Sigmoid colon (tissue), 7 donors: Measurements from ENCODE around the gene CERS6. TPM values are rescaled to one million over a fixed set of nuclear protein-coding genes. Genes with fewer than 3 reads are reported as not detected.

Experiments
- DNase-seq: peaks from one replicate; pipeline ENCODE4 v3.0.0-alpha.2; 2019
- H3K27ac ChIP-seq, 4 donors: fragments of 200-600 bp; sonication (generic); one replicate each; pipeline ENCODE4 v1.5.1; 2016 to 2019; ENCODE audit warnings: mild to moderate bottlenecking in 1 of 4
- H3K27me3 ChIP-seq, 3 donors: fragments of 200-600 bp; sonication (generic); one replicate each; pipeline ENCODE4 v1.5.1; 2019; ENCODE audit warnings: mild to moderate bottlenecking in 1 of 3
- H3K36me3 ChIP-seq, 4 donors: fragments of 200-600 bp; sonication (generic); one replicate each; pipeline ENCODE4 v1.5.1; 2016 to 2019
- H3K4me1 ChIP-seq, 4 donors: fragments of 200-600 bp; sonication (generic); one replicate each; pipeline ENCODE4 v1.5.1; 2017 to 2019
- H3K4me3 ChIP-seq, 4 donors: fragments of 200-600 bp; sonication (generic); one replicate each; pipeline ENCODE4 v1.5.1; 2017 to 2019; ENCODE audit warnings: mild to moderate bottlenecking in 2 of 4, moderate library complexity in 1 of 4
- H3K9me3 ChIP-seq, 4 donors: fragments of 200-600 bp in 3 of 4; sonication (generic) in 3 of 4; one replicate each; pipeline versions ENCODE4 v1.5.1 to v1.6.1; 2013 to 2019
- EP300 ChIP-seq, 4 donors: sonication (generic); formaldehyde crosslinking; IDR thresholded peaks; one replicate each; pipeline ENCODE4 v1.6.1; 2017; ENCODE audit warnings: antibody characterized with exemption in 4 of 4
- POLR2A ChIP-seq, 2 donors: fragments of 450-650 bp; IDR thresholded peaks; one replicate each; pipeline ENCODE4 v1.6.1; 2016; ENCODE audit warnings: antibody characterized with exemption in 2 of 2, mild to moderate bottlenecking in 2 of 2, moderate library complexity in 2 of 2
- POLR2AphosphoS5 ChIP-seq, 4 donors: sonication (generic); formaldehyde crosslinking; IDR thresholded peaks; one replicate each; pipeline ENCODE4 v1.6.1; 2017; ENCODE audit warnings: antibody characterized with exemption in 4 of 4
- WGBS, 2 donors: extraction: QIAGEN DNeasy Blood & Tissue Kit; methylation state at CpG; one replicate each; pipeline ENCODE4 v1.1.7; 2013; 5-methylcytosine and 5-hydroxymethylcytosine counted together
- intact Hi-C: fragments of 100-400 bp; cut with DNase I; formaldehyde crosslinking; loops from one replicate; pipeline ENCODE4 v1.15.1; 2023
- polyA plus RNA-seq, 3 donors: library from polyadenylated mRNA; stranded (reverse); fragments of 200-250 nt; gene quantifications; one replicate each; pipeline ENCODE4 v1.2.3, GENCODE V29; 2013
- total RNA-seq, 4 donors: library from RNA; depleted of rRNA; stranded (reverse); fragments of >200 nt; gene quantifications; one replicate each; pipeline ENCODE4 v1.1.0, GENCODE V29; 2016
- TF ChIP-seq, protein P1 (sequence below), 4 experiments: fragments of 450-650 bp in 3 of 4; fragments of 200-600 bp in 1 of 4; IDR thresholded peaks; one replicate each; pipeline ENCODE4 v1.5.1; 2016 to 2019; ENCODE audit warnings: antibody characterized with exemption in 4 of 4, mild to moderate bottlenecking in 3 of 4, moderate library complexity in 2 of 4
- donor health status: healthy with polysubstance abuse.
- donor health status: Bipolar disorder and iron deficiency.
- donor health status: healthy.

The CERS6 gene
- total and polyA plus RNA-seq, 7 donors, result 4.4 to 21.0 (median 11.2) TPM

DNA sequence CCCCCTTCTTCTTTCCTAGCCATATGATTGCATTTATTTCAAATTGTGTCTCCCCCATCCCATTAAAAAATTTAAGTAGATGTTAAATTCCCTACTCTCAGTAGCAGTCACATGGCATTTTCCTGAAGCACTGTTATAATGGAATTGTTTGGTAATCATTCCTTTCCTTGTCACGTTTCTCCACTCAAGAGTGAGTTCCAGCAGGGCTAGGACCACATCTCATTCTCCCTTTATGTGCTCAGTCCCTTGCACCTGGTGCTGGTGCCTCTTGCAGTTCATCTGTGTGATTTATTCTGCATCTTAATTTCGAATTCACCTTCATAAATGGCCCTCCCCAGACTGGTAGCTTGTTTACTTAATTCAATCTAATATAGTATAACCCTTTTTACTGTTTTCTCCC, 276.0 kb downstream of the CERS6 start:
- Histone ChIP-seq H3K36me3 (no peaks in the 10 kb centered on the region), H3K9me3 (no peaks in the 10 kb centered on the region), H3K27me3 (no peaks in the 10 kb centered on the region), H3K4me1 (no peaks in the 10 kb centered on the region), H3K27ac (no peak overlapping the region), H3K4me3 (no peak overlapping the region)
- DNase-seq, result no peak
- TF ChIP-seq, protein P1, sequence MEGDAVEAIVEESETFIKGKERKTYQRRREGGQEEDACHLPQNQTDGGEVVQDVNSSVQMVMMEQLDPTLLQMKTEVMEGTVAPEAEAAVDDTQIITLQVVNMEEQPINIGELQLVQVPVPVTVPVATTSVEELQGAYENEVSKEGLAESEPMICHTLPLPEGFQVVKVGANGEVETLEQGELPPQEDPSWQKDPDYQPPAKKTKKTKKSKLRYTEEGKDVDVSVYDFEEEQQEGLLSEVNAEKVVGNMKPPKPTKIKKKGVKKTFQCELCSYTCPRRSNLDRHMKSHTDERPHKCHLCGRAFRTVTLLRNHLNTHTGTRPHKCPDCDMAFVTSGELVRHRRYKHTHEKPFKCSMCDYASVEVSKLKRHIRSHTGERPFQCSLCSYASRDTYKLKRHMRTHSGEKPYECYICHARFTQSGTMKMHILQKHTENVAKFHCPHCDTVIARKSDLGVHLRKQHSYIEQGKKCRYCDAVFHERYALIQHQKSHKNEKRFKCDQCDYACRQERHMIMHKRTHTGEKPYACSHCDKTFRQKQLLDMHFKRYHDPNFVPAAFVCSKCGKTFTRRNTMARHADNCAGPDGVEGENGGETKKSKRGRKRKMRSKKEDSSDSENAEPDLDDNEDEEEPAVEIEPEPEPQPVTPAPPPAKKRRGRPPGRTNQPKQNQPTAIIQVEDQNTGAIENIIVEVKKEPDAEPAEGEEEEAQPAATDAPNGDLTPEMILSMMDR (IDR thresholded peaks at IDR 0.05), result no peak
- TF ChIP-seq EP300 (IDR thresholded peaks at IDR 0.05), result no peak
- no peak for TF ChIP-seq POLR2A (IDR thresholded peaks at IDR 0.05)
- no peak for TF ChIP-seq POLR2AphosphoS5 (IDR thresholded peaks at IDR 0.05)
- intact Hi-C loops, result no loop called here
- 80 to 90% methylated on average over 2 of the region's 2 CpGs for WGBS, 2 donors

DNA sequence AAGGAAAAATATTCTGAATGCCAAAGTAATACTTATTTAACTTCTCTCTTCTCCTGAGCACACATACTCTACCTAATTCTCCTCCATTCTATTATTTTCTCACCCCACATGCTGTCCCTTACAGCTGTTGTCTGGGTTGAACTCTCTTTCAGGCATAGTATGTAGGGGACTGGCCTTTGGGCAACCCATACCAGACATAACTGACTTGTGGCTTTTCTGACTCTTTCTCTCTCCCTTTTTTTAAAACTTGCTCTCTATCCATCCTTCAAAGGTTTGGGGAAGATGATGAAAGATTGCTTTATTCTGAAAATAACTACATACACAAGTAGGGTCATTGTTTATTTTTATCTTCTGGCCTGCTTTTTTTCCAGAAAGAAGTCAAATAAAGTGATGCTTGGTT, 276.4 kb downstream of the CERS6 start:
- H3K27me3 ChIP-seq, result no peaks in the 10 kb centered on the region
- no peak for DNase-seq
- H3K4me1 ChIP-seq, result no peaks in the 10 kb centered on the region
- no peak for TF ChIP-seq POLR2A (IDR thresholded peaks at IDR 0.05)
- TF ChIP-seq EP300 (IDR thresholded peaks at IDR 0.05), result no peak
- TF ChIP-seq POLR2AphosphoS5 (IDR thresholded peaks at IDR 0.05), result no peak
- TF ChIP-seq, protein P1 (IDR thresholded peaks at IDR 0.05), result no peak
- no peak overlapping the region for H3K4me3 ChIP-seq
- H3K27ac ChIP-seq, result no peak overlapping the region
- H3K36me3 ChIP-seq, result no peaks in the 10 kb centered on the region
- no peaks in the 10 kb centered on the region for H3K9me3 ChIP-seq
- intact Hi-C loops, result no loop called here

DNA sequence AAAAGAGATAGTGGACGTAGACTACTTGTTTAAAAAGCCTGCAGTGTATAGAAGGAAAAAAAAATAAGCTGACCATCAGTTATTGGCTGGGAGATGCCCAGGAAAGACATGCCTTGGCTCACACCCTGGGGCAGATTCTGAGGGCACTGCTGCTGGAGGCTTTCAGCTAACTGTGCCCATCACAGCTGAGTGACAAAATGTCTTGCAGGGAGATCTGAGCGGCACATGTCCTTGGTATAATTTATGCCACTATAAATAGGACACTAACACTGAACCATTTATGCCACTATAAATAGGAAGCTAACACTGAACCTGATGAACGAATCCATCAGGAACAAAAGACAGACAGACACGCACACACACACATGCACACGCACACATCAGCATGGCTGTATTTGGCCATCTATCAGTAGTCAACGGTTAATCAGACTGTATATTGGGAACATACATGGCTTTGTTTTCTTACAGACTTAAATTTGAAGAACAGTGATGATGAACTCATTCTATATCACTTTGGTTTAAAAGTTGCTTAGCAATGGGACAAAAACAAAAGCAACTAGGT, 278.2 kb downstream of the CERS6 start:
- no peaks in the 10 kb centered on the region for H3K36me3 ChIP-seq
- no peaks in the 10 kb centered on the region for H3K4me1 ChIP-seq
- no peak for DNase-seq
- H3K27me3 ChIP-seq, result no peaks in the 10 kb centered on the region
- WGBS, 2 donors, result 91 to 92% methylated on average over 6 of the region's 6 CpGs
- no peaks in the 10 kb centered on the region for H3K9me3 ChIP-seq
- H3K27ac ChIP-seq, result no peak overlapping the region
- TF ChIP-seq POLR2AphosphoS5 (IDR thresholded peaks at IDR 0.05) (no peak), EP300 (IDR thresholded peaks at IDR 0.05) (no peak), POLR2A (IDR thresholded peaks at IDR 0.05) (no peak)
- TF ChIP-seq, protein P1 (IDR thresholded peaks at IDR 0.05), result no peak
- intact Hi-C loops, result no loop called here
- no peak overlapping the region for H3K4me3 ChIP-seq

DNA sequence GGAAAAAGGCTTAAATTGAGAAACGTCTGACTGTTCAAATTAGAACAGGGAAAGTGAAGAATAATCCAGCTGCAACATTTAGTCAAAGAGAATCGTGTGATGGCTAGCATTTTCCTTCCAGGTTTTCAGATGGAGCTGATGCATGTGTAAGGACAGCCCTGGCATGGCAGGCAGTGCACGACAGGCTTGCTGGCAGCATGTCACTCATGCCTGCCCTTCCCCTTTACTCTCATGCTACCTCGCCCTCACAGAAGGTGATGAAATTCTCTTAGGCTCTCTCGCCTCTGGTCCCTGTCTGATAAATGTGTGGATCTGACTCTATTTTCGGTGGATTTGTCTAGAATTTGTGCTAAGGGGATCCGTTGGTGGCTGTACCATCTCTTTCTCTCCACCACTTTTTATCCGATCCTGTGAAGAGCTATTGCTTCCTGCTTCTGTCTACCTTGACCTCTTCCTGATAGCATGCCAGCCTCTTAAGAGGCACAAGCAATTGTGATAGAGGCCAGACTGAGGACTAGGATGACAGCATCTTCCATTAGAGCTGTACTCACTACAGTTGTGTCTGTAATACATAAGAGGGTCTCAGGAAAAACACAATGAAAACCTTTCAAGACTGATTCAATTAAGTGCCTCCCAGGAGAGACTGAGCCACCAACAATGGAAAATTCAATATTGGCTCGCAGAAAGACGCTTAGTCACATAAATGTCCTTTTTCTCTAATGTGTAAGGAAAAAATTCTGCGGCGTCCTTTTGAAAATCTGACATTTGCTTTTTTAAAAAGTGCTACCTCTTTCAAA, 280.8 kb downstream of the CERS6 start:
- no peak overlapping the region for H3K4me3 ChIP-seq
- TF ChIP-seq POLR2AphosphoS5 (IDR thresholded peaks at IDR 0.05) (no peak), POLR2A (IDR thresholded peaks at IDR 0.05) (no peak), EP300 (IDR thresholded peaks at IDR 0.05) (no peak)
- TF ChIP-seq, protein P1 (IDR thresholded peaks at IDR 0.05), result no peak
- intact Hi-C loops, result no loop called here
- H3K27me3 ChIP-seq, result no peaks in the 10 kb centered on the region
- DNase-seq, result no peak
- no peaks in the 10 kb centered on the region for H3K4me1 ChIP-seq
- H3K9me3 ChIP-seq, result no peaks in the 10 kb centered on the region
- H3K36me3 ChIP-seq, result no peaks in the 10 kb centered on the region
- no peak overlapping the region for H3K27ac ChIP-seq
- WGBS, 2 donors, result 83 to 90% methylated on average over 12 of the region's 12 CpGs
